MCF 10A (cell line): ENCODE measurements around the gene MID2. TPM values are rescaled to one million over a fixed set of nuclear protein-coding genes. Genes with fewer than 3 reads are reported as not detected.

Source experiments
- BruUV-seq: library from RNA; stranded (reverse); fragments of 400-500 nt; replicated peaks from 2 replicates; lab custom pipeline; 2021; lab: Mats Ljungman, UMichigan
- CTCF ChIA-PET: fragments of 300-600 bp; sonication (Branson Sonifier 250); formaldehyde crosslinking; extraction: SDS; loops from one replicate; lab custom pipeline; 2021; ENCODE audit warnings: antibody characterized with exemption, inconsistent platforms; lab: Yijun Ruan, JAX
- POLR2A ChIA-PET: fragments of 300-600, 350-650 bp; sonication (Branson Sonifier 250); formaldehyde crosslinking; extraction: SDS; loops from one replicate; lab custom pipeline; 2020; ENCODE audit warnings: antibody characterized with exemption, inconsistent platforms; lab: Yijun Ruan, JAX
- DNase-seq: peaks from one replicate; pipeline ENCODE4 v3.0.0-alpha.2; 2018; ENCODE audit not compliant: unreplicated experiment
- H3K27ac Mint-ChIP-seq: one replicate; pipeline ENCODE4 v1.8.0; 2022; ENCODE audit warnings: mild to moderate bottlenecking, low read depth, mixed read lengths; ENCODE audit not compliant: unreplicated experiment
- H3K27me3 Mint-ChIP-seq: one replicate; pipeline ENCODE4 v1.8.0; 2022; ENCODE audit warnings: mixed read lengths; ENCODE audit not compliant: insufficient read depth, unreplicated experiment
- H3K36me3 Mint-ChIP-seq: one replicate; pipeline ENCODE4 v1.8.0; 2022; ENCODE audit warnings: mild to moderate bottlenecking, moderate library complexity, mixed read lengths; ENCODE audit not compliant: insufficient read depth, unreplicated experiment
- H3K4me1 Mint-ChIP-seq: one replicate; pipeline ENCODE4 v1.8.0; 2022; ENCODE audit warnings: mixed read lengths; ENCODE audit not compliant: insufficient read depth, unreplicated experiment
- H3K4me3 Mint-ChIP-seq: one replicate; pipeline ENCODE4 v1.8.0; 2022; ENCODE audit warnings: mild to moderate bottlenecking, moderate library complexity, mixed read lengths; ENCODE audit not compliant: unreplicated experiment
- H3K9me3 Mint-ChIP-seq: one replicate; pipeline ENCODE4 v1.8.0; 2022; ENCODE audit warnings: mixed read lengths; ENCODE audit not compliant: unreplicated experiment
- intact Hi-C: fragments of 100-400 bp; cut with micrococcal nuclease; formaldehyde crosslinking; loops from 2 replicates; pipeline ENCODE4 v1.14.1; 2022
- total RNA-seq: library from RNA; stranded (reverse); gene quantifications from 2 replicates; pipeline ENCODE4 v1.2.3, GENCODE V29; 2022
- TF ChIP-seq, protein P1 (sequence below): fragments of 200-600 bp; IDR thresholded peaks from one replicate; pipeline ENCODE4 v1.8.0; 2022; ENCODE audit warnings: antibody characterized with exemption, mild to moderate bottlenecking; ENCODE audit not compliant: unreplicated experiment

The MID2 gene
- total RNA-seq, 1 experiment from 2014 or later, result 12.1 TPM

GRCh38 chrX:107834275-107835201 lies 8.9 kb downstream of the MID2 start:
- no peaks in the 10 kb centered on the region for H3K4me1 Mint-ChIP-seq
- TF ChIP-seq, protein P1, sequence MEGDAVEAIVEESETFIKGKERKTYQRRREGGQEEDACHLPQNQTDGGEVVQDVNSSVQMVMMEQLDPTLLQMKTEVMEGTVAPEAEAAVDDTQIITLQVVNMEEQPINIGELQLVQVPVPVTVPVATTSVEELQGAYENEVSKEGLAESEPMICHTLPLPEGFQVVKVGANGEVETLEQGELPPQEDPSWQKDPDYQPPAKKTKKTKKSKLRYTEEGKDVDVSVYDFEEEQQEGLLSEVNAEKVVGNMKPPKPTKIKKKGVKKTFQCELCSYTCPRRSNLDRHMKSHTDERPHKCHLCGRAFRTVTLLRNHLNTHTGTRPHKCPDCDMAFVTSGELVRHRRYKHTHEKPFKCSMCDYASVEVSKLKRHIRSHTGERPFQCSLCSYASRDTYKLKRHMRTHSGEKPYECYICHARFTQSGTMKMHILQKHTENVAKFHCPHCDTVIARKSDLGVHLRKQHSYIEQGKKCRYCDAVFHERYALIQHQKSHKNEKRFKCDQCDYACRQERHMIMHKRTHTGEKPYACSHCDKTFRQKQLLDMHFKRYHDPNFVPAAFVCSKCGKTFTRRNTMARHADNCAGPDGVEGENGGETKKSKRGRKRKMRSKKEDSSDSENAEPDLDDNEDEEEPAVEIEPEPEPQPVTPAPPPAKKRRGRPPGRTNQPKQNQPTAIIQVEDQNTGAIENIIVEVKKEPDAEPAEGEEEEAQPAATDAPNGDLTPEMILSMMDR, result no peak
- no TSS peak for BruUV-seq
- ChIA-PET CTCF (no interaction called here), POLR2A (no interaction called here)
- H3K27me3 Mint-ChIP-seq, result peaks cover 64% of the 10 kb centered on the region
- H3K4me3 Mint-ChIP-seq, result no peak overlapping the region
- no peak for DNase-seq
- H3K9me3 Mint-ChIP-seq, result no peaks in the 10 kb centered on the region
- no peak overlapping the region for H3K27ac Mint-ChIP-seq
- intact Hi-C loops, result no loop called here
- no peaks in the 10 kb centered on the region for H3K36me3 Mint-ChIP-seq

DNA sequence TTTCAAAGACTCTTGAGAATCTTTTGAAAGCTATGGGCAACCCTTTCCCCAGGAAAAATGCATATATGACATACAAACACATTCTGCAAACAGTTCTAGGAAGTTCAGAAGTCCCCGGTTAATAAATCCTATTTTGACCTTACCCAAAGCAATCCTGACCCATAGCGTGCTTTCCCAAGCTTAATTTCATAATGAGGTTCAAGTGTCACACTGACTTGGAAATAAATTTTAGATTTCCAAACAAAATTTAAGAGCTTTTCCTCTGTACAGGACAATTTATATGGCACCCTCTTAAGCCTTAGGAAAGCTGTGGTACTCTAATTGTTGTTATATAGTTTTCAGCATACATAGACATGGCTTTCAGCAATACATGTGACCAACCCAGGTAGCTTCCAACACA lies 11.3 kb downstream of the MID2 start:
- TF ChIP-seq, protein P1, result no peak
- H3K4me3 Mint-ChIP-seq, result no peak overlapping the region
- ChIA-PET POLR2A (interaction anchor here (1.5 kb wide), 1 partner anchor 10 kb away, joined by 4 read pairs; no protein-coding TSS in a partner anchor), CTCF (interaction anchor here (0.6 to 0.9 kb wide), 2 partner anchors 12 to 178 kb away, joined by 3 read pairs; no protein-coding TSS in a partner anchor)
- no peak overlapping the region for H3K27ac Mint-ChIP-seq
- peaks cover 66% of the 10 kb centered on the region for H3K27me3 Mint-ChIP-seq
- BruUV-seq, result no TSS peak
- no peaks in the 10 kb centered on the region for H3K4me1 Mint-ChIP-seq
- peaks cover 7% of the 10 kb centered on the region for H3K36me3 Mint-ChIP-seq
- intact Hi-C loops, result no loop called here
- no peaks in the 10 kb centered on the region for H3K9me3 Mint-ChIP-seq
- DNase-seq, result no peak

GRCh38 chrX:107840971-107841370 lies 15.3 kb downstream of the MID2 start:
- H3K9me3 Mint-ChIP-seq, result no peaks in the 10 kb centered on the region
- H3K4me1 Mint-ChIP-seq, result no peaks in the 10 kb centered on the region
- intact Hi-C loops, result no loop called here
- TF ChIP-seq, protein P1, result no peak
- BruUV-seq, result no TSS peak
- H3K27me3 Mint-ChIP-seq, result peaks cover 43% of the 10 kb centered on the region
- CTCF ChIA-PET, result no interaction called here
- no peak for DNase-seq
- POLR2A ChIA-PET, result interaction anchor here (1.2 kb wide), 1 partner anchor 270 kb away, joined by 3 read pairs; no protein-coding TSS in a partner anchor
- no peak overlapping the region for H3K27ac Mint-ChIP-seq
- peaks cover 7% of the 10 kb centered on the region for H3K36me3 Mint-ChIP-seq
- no peak overlapping the region for H3K4me3 Mint-ChIP-seq

GRCh38 chrX:107842715-107843400 lies 17.2 kb downstream of the MID2 start:
- POLR2A ChIA-PET, result interaction anchor here (0.6 kb wide), 1 partner anchor 10 kb away, joined by 3 read pairs; no protein-coding TSS in a partner anchor
- Mint-ChIP-seq H3K27ac (no peak overlapping the region), H3K9me3 (no peaks in the 10 kb centered on the region), H3K4me1 (no peaks in the 10 kb centered on the region), H3K4me3 (no peak overlapping the region), H3K27me3 (peaks cover 31% of the 10 kb centered on the region), H3K36me3 (peaks cover 7% of the 10 kb centered on the region)
- DNase-seq, result no peak
- CTCF ChIA-PET, result no interaction called here
- BruUV-seq, result no TSS peak
- TF ChIP-seq, protein P1, result no peak
- intact Hi-C loops, result no loop called here
